Superior temporal gyrus (tissue), 1 donor: Measurements from ENCODE around the gene ATOH8.

ENCODE experiments used
- DNase-seq: peaks from one replicate; pipeline ENCODE4 v3.0.0-alpha.2; 2016; ENCODE audit errors: extremely low spot score

The ATOH8 gene

GRCh38 chr2:85736456-85737355 is 17.1 kb upstream of the ATOH8 start:
- DNase-seq = no peak

GRCh38 chr2:85737481-85737880 is 16.3 kb upstream of the ATOH8 start:
- no peak for DNase-seq

GRCh38 chr2:85737961-85738360 is 15.8 kb upstream of the ATOH8 start:
- DNase-seq = no peak

- no peak for DNase-seq
Measured at GRCh38 chr2:85740193-85740592, 13.6 kb upstream of the ATOH8 start.

- peak; percentile 59 for DNase-seq
Measured at GRCh38 chr2:85741211-85741832, 12.5 kb upstream of the ATOH8 start.

GRCh38 chr2:85741833-85742455 is 11.8 kb upstream of the ATOH8 start:
- DNase-seq = peak; percentile 93

- no peak for DNase-seq
Measured at GRCh38 chr2:85743304-85743978, 10.3 kb upstream of the ATOH8 start.

- no peak for DNase-seq
Measured at GRCh38 chr2:85744055-85744454, 9.7 kb upstream of the ATOH8 start.

GRCh38 chr2:85744741-85745601 is 8.8 kb upstream of the ATOH8 start:
- DNase-seq = peak; percentile 75

GRCh38 chr2:85745619-85746018 is 8.2 kb upstream of the ATOH8 start:
- no peak for DNase-seq

- DNase-seq = no peak
Measured at GRCh38 chr2:85746321-85747004, 7.3 kb upstream of the ATOH8 start.

GRCh38 chr2:85747441-85747840 is 6.3 kb upstream of the ATOH8 start:
- DNase-seq = no peak

- no peak for DNase-seq
Measured at GRCh38 chr2:85748039-85748734, 5.6 kb upstream of the ATOH8 start.

GRCh38 chr2:85748985-85749875 is 4.6 kb upstream of the ATOH8 start:
- DNase-seq = no peak

- peak; percentile 89 for DNase-seq
Measured at GRCh38 chr2:85750587-85751575, 2.9 kb upstream of the ATOH8 start.

- DNase-seq = no peak
Measured at GRCh38 chr2:85751627-85752026, 2.2 kb upstream of the ATOH8 start.

- peak; percentile 38 for DNase-seq
Measured at GRCh38 chr2:85753035-85753524, 711 bp upstream of the ATOH8 start.
